ENCODE data around the gene C1orf35. TPM values are rescaled to one million over a fixed set of nuclear protein-coding genes. Genes with fewer than 3 reads are reported as not detected.

Gene C1orf35
- total and polyA plus RNA-seq, 9 donors: 11.8 to 15.1 (median 13.5) TPM

- Histone ChIP-seq H3K9me3 (replicated peaks; ENCODE audit: control insufficient read depth, low read depth, low read length) (peaks cover 20% of the 10 kb centered on the region), H3K27ac (ENCODE audit: low read length) (no peak overlapping the region), H3K4me1 (ENCODE audit: control insufficient read depth, insufficient read depth, low read length) (peaks cover 3% of the 10 kb centered on the region), H3K27me3 (ENCODE audit: control insufficient read depth, insufficient read depth, low read length) (no peaks in the 10 kb centered on the region), H3K4me3 (ENCODE audit: low read length) (no peak overlapping the region), H3K36me3 (ENCODE audit: control insufficient read depth, insufficient read depth, low read length) (peaks cover 67% of the 10 kb centered on the region)
- 100% methylated on average over 3 of the region's 8 CpGs for WGBS (ENCODE audit: insufficient coverage)
- no peak for DNase-seq
Observed at GRCh38 chr1:228095938-228096337, 7.2 kb downstream of the C1orf35 start.

DNA sequence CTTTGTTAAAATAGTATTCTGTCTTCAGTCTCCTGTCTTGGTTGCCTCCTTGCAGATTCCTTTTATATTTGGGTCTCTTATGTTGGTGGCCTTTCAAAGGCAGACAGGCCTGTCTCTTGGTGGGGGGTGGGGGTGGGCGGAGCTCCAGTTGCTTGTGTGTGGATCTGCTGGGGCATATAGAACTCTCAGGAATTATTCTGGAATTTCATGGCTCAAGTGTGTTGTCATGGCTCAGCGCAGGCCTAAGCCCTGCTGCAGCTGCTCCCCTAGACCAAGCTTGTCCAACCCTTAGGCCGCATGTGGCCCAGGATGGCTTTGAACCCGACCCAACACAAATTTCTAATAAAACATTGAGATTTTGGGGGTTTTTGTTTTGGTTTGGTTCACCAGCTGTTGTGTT, 8.0 kb downstream of the C1orf35 start:
- H3K36me3 ChIP-seq (ENCODE audit: control insufficient read depth, insufficient read depth, low read length): peaks cover 61% of the 10 kb centered on the region
- no peak overlapping the region for H3K4me3 ChIP-seq (ENCODE audit: low read length)
- no peak for DNase-seq
- no peaks in the 10 kb centered on the region for H3K27me3 ChIP-seq (ENCODE audit: control insufficient read depth, insufficient read depth, low read length)
- H3K9me3 ChIP-seq (replicated peaks; ENCODE audit: control insufficient read depth, low read depth, low read length): peaks cover 20% of the 10 kb centered on the region
- peaks cover 6% of the 10 kb centered on the region for H3K4me1 ChIP-seq (ENCODE audit: control insufficient read depth, insufficient read depth, low read length)
- H3K27ac ChIP-seq (ENCODE audit: low read length): no peak overlapping the region
- WGBS (ENCODE audit: insufficient coverage): 62% methylated on average over 2 of the region's 4 CpGs

GRCh38 chr1:228094432-228095016, 8.6 kb downstream of the C1orf35 start:
- no peak for DNase-seq
- H3K4me1 ChIP-seq (ENCODE audit: control insufficient read depth, insufficient read depth, low read length): peaks cover 12% of the 10 kb centered on the region

GRCh38 chr1:228093050-228093906, 9.8 kb downstream of the C1orf35 start:
- Histone ChIP-seq H3K4me3 (ENCODE audit: low read length) (no peak overlapping the region), H3K27ac (ENCODE audit: low read length) (no peak overlapping the region), H3K9me3 (replicated peaks; ENCODE audit: control insufficient read depth, low read depth, low read length) (peaks cover 20% of the 10 kb centered on the region), H3K4me1 (ENCODE audit: control insufficient read depth, insufficient read depth, low read length) (peaks cover 24% of the 10 kb centered on the region), H3K36me3 (ENCODE audit: control insufficient read depth, insufficient read depth, low read length) (peaks cover 53% of the 10 kb centered on the region), H3K27me3 (ENCODE audit: control insufficient read depth, insufficient read depth, low read length) (no peaks in the 10 kb centered on the region)
- DNase-seq: no peak
- 93% methylated on average over 14 of the region's 20 CpGs for whole genome bisulfite sequencing (ENCODE audit: insufficient coverage)

More at GRCh38 chr1:228094432-228095016, 8.6 kb downstream of the C1orf35 start:
- Histone ChIP-seq H3K36me3 (ENCODE audit: control insufficient read depth, insufficient read depth, low read length) (peaks cover 57% of the 10 kb centered on the region), H3K27ac (ENCODE audit: low read length) (no peak overlapping the region), H3K4me3 (ENCODE audit: low read length) (no peak overlapping the region), H3K27me3 (ENCODE audit: control insufficient read depth, insufficient read depth, low read length) (no peaks in the 10 kb centered on the region), H3K9me3 (replicated peaks; ENCODE audit: control insufficient read depth, low read depth, low read length) (peaks cover 20% of the 10 kb centered on the region)
- WGBS (ENCODE audit: insufficient coverage): 97% methylated on average over 7 of the region's 13 CpGs

- WGBS (ENCODE audit: insufficient coverage): 96% methylated on average over 10 of the region's 11 CpGs
- Histone ChIP-seq H3K4me1 (ENCODE audit: control insufficient read depth, insufficient read depth, low read length) (peaks cover 30% of the 10 kb centered on the region), H3K27ac (ENCODE audit: low read length) (no peak overlapping the region), H3K36me3 (ENCODE audit: control insufficient read depth, insufficient read depth, low read length) (peaks cover 47% of the 10 kb centered on the region), H3K4me3 (ENCODE audit: low read length) (no peak overlapping the region), H3K27me3 (ENCODE audit: control insufficient read depth, insufficient read depth, low read length) (no peaks in the 10 kb centered on the region), H3K9me3 (replicated peaks; ENCODE audit: control insufficient read depth, low read depth, low read length) (peaks cover 20% of the 10 kb centered on the region)
- no peak for DNase-seq
Observed at GRCh38 chr1:228092342-228093049, 10.6 kb downstream of the C1orf35 start.

GRCh38 chr1:228091084-228091483, 12.0 kb downstream of the C1orf35 start:
- DNase-seq: no peak
- H3K4me1 ChIP-seq (ENCODE audit: control insufficient read depth, insufficient read depth, low read length): peaks cover 42% of the 10 kb centered on the region
- no peak overlapping the region for H3K27ac ChIP-seq (ENCODE audit: low read length)
- peaks cover 20% of the 10 kb centered on the region for H3K9me3 ChIP-seq (replicated peaks; ENCODE audit: control insufficient read depth, low read depth, low read length)
- no peaks in the 10 kb centered on the region for H3K27me3 ChIP-seq (ENCODE audit: control insufficient read depth, insufficient read depth, low read length)
- peaks cover 33% of the 10 kb centered on the region for H3K36me3 ChIP-seq (ENCODE audit: control insufficient read depth, insufficient read depth, low read length)
- H3K4me3 ChIP-seq (ENCODE audit: low read length): no peak overlapping the region
- 67% methylated on average over 1 of the region's 4 CpGs for whole genome bisulfite sequencing (ENCODE audit: insufficient coverage)

DNA sequence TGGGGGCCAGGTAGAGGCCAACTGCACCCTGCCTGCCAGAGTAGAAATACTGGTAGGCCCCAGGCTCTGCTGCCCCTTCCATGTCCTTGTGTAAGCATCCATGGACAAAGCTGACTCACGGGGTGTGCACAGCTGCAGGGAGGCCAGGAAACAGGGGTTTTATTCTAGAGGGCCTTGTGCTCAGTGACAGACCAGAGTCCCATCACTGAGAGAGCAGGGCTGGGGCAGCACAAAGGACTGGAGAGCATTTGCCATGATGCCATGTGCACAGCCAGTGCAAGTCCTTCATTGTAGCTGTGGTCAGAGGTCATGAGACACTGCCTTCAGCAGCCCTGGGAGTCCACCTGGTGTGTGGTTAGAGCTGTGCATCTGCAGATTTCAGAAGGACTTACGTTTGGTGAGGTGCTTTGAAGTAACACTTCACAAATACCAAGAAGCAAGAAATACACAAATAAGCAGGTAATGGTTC, 12.5 kb downstream of the C1orf35 start:
- H3K36me3 ChIP-seq (ENCODE audit: control insufficient read depth, insufficient read depth, low read length): peaks cover 31% of the 10 kb centered on the region
- no peaks in the 10 kb centered on the region for H3K27me3 ChIP-seq (ENCODE audit: control insufficient read depth, insufficient read depth, low read length)
- H3K4me3 ChIP-seq (ENCODE audit: low read length): no peak overlapping the region
- peaks cover 46% of the 10 kb centered on the region for H3K4me1 ChIP-seq (ENCODE audit: control insufficient read depth, insufficient read depth, low read length)
- H3K9me3 ChIP-seq (replicated peaks; ENCODE audit: control insufficient read depth, low read depth, low read length): peaks cover 19% of the 10 kb centered on the region
- WGBS (ENCODE audit: insufficient coverage): 36% methylated on average over 1 of the region's 2 CpGs
- DNase-seq: no peak
- H3K27ac ChIP-seq (ENCODE audit: low read length): no peak overlapping the region

- H3K27ac ChIP-seq (ENCODE audit: low read length): no peak overlapping the region
- WGBS (ENCODE audit: insufficient coverage): 77% methylated on average over 8 of the region's 12 CpGs
Observed at GRCh38 chr1:228089519-228090380, 13.4 kb downstream of the C1orf35 start.

GRCh38 chr1:228088586-228089498, 14.3 kb downstream of the C1orf35 start:
- WGBS (ENCODE audit: insufficient coverage): 67% methylated on average over 16 of the region's 21 CpGs
- H3K9me3 ChIP-seq (replicated peaks; ENCODE audit: control insufficient read depth, low read depth, low read length): peaks cover under 1% of the 10 kb centered on the region
- no peaks in the 10 kb centered on the region for H3K27me3 ChIP-seq (ENCODE audit: control insufficient read depth, insufficient read depth, low read length)
- no peak overlapping the region for H3K4me3 ChIP-seq (ENCODE audit: low read length)
- DNase-seq: no peak
- H3K27ac ChIP-seq (ENCODE audit: low read length): no peak overlapping the region
- H3K4me1 ChIP-seq (ENCODE audit: control insufficient read depth, insufficient read depth, low read length): peaks cover 63% of the 10 kb centered on the region
- H3K36me3 ChIP-seq (ENCODE audit: control insufficient read depth, insufficient read depth, low read length): peaks cover 25% of the 10 kb centered on the region

More at GRCh38 chr1:228089519-228090380, 13.4 kb downstream of the C1orf35 start:
- Histone ChIP-seq H3K4me3 (ENCODE audit: low read length) (no peak overlapping the region), H3K9me3 (replicated peaks; ENCODE audit: control insufficient read depth, low read depth, low read length) (peaks cover 10% of the 10 kb centered on the region), H3K27me3 (ENCODE audit: control insufficient read depth, insufficient read depth, low read length) (no peaks in the 10 kb centered on the region), H3K36me3 (ENCODE audit: control insufficient read depth, insufficient read depth, low read length) (peaks cover 27% of the 10 kb centered on the region), H3K4me1 (ENCODE audit: control insufficient read depth, insufficient read depth, low read length) (peaks cover 55% of the 10 kb centered on the region)
- DNase-seq: no peak
